Ovary (tissue), 9 donors: ENCODE data around the gene TNFRSF21. TPM values are rescaled to one million over a fixed set of nuclear protein-coding genes. Genes with fewer than 3 reads are reported as not detected.

ENCODE experiments used
- DNase-seq, 5 donors: peaks; one replicate each; pipeline ENCODE4 v3.0.0-alpha.2; 2019 to 2020
- H3K27ac ChIP-seq, 2 donors: fragments of 200-600 bp; one replicate each; pipeline versions ENCODE4 v1.5.1 to v1.8.0; 2019 to 2022
- H3K27me3 ChIP-seq: fragments of 200-600 bp; one replicate; pipeline ENCODE4 v1.8.0; 2022
- H3K36me3 ChIP-seq: fragments of 200-600 bp; sonication (generic); one replicate; pipeline ENCODE4 v1.5.1; 2019
- H3K4me1 ChIP-seq: one replicate; pipeline ENCODE4 v1.8.1; 2013; ENCODE audit warnings: mild to moderate bottlenecking, moderate library complexity; ENCODE audit not compliant: insufficient read depth
- H3K4me3 ChIP-seq: fragments of 200-600 bp; sonication (generic); one replicate; pipeline ENCODE4 v1.5.1; 2017
- H3K9me3 ChIP-seq, 2 donors: fragments of 200-600 bp in 1 of 2; sonication (generic) in 1 of 2; one replicate each; pipeline versions ENCODE4 v1.5.1 to v1.8.1; 2013 to 2019; ENCODE audit warnings: mild to moderate bottlenecking in 1 of 2, moderate library complexity in 1 of 2
- CTCF ChIP-seq, 3 donors: fragments of 450-650 bp in 2 of 3; fragments of 200-600 bp in 1 of 3; IDR thresholded peaks; one replicate each; pipeline versions ENCODE4 v1.5.1 to v1.8.0; 2016 to 2022; ENCODE audit warnings: antibody characterized with exemption in 3 of 3, mild to moderate bottlenecking in 1 of 3
- EP300 ChIP-seq: sonication (generic); formaldehyde crosslinking; IDR thresholded peaks from one replicate; pipeline ENCODE4 v1.6.1; 2017; ENCODE audit warnings: antibody characterized with exemption
- POLR2A ChIP-seq: fragments of 450-650 bp; IDR thresholded peaks from one replicate; pipeline ENCODE4 v1.6.1; 2017; ENCODE audit warnings: antibody characterized with exemption, mild to moderate bottlenecking, moderate library complexity
- WGBS, 3 donors: extraction: QIAGEN DNeasy Blood & Tissue Kit in 1 of 3; methylation state at CpG; one replicate each; pipeline versions ENCODE4 v1.1.5 to v1.1.7; 2013 to 2017; 5-methylcytosine and 5-hydroxymethylcytosine counted together
- intact Hi-C, 4 donors: fragments of 100-400 bp; cut with DNase I; formaldehyde crosslinking; loops; one replicate each; pipeline versions ENCODE4 v1.11.0 to v1.15.1; 2022 to 2023
- polyA plus RNA-seq, 2 donors: library from polyadenylated mRNA; stranded (reverse); fragments of 200-250 nt in 1 of 2; fragments of 350-450 nt in 1 of 2; fragmentation: Illumina TruSeq in 1 of 2; extraction: RNeasy Lipid Tissue Mini Kit (QIAGEN cat#74804) in 1 of 2; gene quantifications; one replicate each; pipeline ENCODE4 v1.2.3, GENCODE V29; 2013 to 2014
- total RNA-seq, 7 donors: library from RNA; depleted of rRNA in 2 of 7; stranded (reverse); fragments of >200 nt in 2 of 7; fragmentation: NEBNext Ultra II Directional in 3 of 7; extraction: Animal tissue kit (Norgen Biotek cat#: 25700) in 3 of 7; gene quantifications; one replicate each; pipeline versions ENCODE4 v1.1.0 to v1.2.4, GENCODE V29; 2016 to 2023
- donor health status: DM: no; HTN: no; CAD: no; lungs with moderate emphysema.
- donor health status: DM: no; HTN: no; CAD: no.
- donor health status: Bipolar disorder and iron deficiency.
- donor health status: DM: yes; HTN: yes; CAD: no.
- donor health status: DM: no; HTN: no; CAD: no.
- donor health status: DM: yes; HTN: yes; CAD: no.

Gene TNFRSF21
- total and polyA plus RNA-seq, 9 donors = 4.9 to 18.3 (median 13.5) TPM

DNA sequence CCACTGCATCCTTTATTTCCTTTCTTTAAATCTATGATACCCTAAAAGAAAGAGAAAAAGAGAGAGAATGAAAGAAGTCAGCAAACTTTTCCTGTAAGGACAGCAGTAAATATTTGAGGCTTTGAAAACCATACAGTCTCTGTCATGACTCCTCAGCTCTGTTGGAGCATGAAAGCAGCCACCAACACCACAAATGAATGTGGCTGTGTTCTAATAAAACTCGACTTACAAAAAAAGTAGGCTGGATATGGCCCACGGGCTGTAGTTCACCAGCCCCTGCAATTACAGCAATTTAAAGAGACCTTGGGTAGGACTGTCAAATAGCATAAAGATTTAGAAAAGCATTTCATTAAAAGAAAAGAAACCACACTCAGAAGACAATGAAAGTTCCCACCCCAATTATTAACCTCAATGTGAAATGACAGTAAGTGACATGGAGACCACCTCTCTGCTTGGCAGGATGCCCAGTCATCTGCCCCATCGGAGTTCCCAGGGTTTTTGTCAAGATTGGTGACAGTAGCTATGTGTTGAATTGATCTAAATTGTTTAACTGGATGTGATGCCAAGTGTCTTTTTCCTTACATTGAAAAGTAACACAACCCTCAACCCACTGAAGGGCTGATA, 50.9 kb downstream of the TNFRSF21 start:
- Histone ChIP-seq H3K36me3 (no peaks in the 10 kb centered on the region), H3K27ac (no peak overlapping the region), H3K9me3 (no peaks in the 10 kb centered on the region), H3K4me1 (peaks cover 1% of the 10 kb centered on the region), H3K27me3 (no peaks in the 10 kb centered on the region), H3K4me3 (no peak overlapping the region)
- TF ChIP-seq CTCF (IDR thresholded peaks at IDR 0.05) = no peak
- intact Hi-C loops = no loop called here
- 71 to 78% (median 73%) methylated on average over 3 of the region's 3 CpGs for WGBS, 3 donors
- no peak for DNase-seq

GRCh38 chr6:47256981-47257730, 52.5 kb downstream of the TNFRSF21 start:
- Histone ChIP-seq H3K27me3 (no peaks in the 10 kb centered on the region), H3K27ac (no peak overlapping the region), H3K36me3 (no peaks in the 10 kb centered on the region), H3K9me3 (no peaks in the 10 kb centered on the region), H3K4me1 (no peaks in the 10 kb centered on the region), H3K4me3 (no peak overlapping the region)
- WGBS, 3 donors = 85 to 87% (median 86%) methylated on average over 6 of the region's 6 CpGs
- no peak for DNase-seq
- intact Hi-C loops = no loop called here
- TF ChIP-seq POLR2A (no peak), CTCF (IDR thresholded peaks at IDR 0.05) (no peak), EP300 (no peak)

DNA sequence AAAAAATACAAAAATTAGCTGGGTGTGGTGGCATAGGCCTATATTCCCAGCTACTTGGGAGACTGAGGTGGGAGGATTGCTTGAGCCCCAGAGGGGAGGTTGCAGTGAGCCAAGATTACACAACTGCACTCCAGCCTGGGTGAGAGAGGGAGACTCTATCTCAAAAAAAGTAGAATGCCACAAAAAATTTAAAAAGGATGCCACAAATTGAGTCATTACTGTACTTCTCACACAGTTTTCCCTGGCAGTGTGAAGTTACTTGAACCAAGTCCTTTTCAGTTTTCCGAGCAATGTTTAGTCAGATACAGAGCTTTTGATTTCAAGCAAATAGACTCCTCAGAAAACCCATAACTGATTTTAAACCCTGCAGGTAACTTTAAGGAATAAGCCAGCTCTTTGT, 53.3 kb downstream of the TNFRSF21 start:
- Histone ChIP-seq H3K9me3 (no peaks in the 10 kb centered on the region), H3K4me3 (no peak overlapping the region), H3K4me1 (no peaks in the 10 kb centered on the region), H3K36me3 (no peaks in the 10 kb centered on the region), H3K27me3 (no peaks in the 10 kb centered on the region), H3K27ac (no peak overlapping the region)
- WGBS, 3 donors = 93 to 95% (median 94%) methylated on average over 1 of the region's 1 CpG
- no peak for DNase-seq
- intact Hi-C loops = no loop called here
- TF ChIP-seq POLR2A (no peak), CTCF (IDR thresholded peaks at IDR 0.05) (no peak), EP300 (no peak)

DNA sequence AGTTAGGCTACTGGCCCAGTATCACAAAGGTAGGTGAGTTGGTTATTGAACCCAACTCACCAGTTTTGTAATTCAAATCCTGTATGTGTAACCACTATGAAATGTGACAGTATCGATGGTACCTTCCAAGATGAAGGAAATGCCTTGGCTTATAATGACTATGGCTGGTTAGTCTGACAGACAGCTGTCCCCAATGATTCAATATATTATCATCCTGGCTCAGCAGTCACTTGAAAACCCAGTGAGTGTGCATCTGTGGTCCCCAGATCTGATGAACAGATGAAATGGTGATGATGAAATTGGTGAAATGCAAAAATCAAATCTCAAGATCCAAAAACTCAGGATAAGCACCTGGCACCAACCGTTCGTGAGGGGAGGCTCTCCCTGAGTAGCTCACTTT, 54.8 kb downstream of the TNFRSF21 start:
- H3K9me3 ChIP-seq = no peaks in the 10 kb centered on the region
- no peaks in the 10 kb centered on the region for H3K27me3 ChIP-seq
- WGBS, 3 donors = 92 to 99% (median 98%) methylated on average over 3 of the region's 3 CpGs
- intact Hi-C loops = no loop called here
- H3K27ac ChIP-seq = no peak overlapping the region
- DNase-seq = no peak
- H3K4me3 ChIP-seq = no peak overlapping the region
- no peaks in the 10 kb centered on the region for H3K36me3 ChIP-seq
- TF ChIP-seq POLR2A = no peak
- no peak for TF ChIP-seq CTCF (IDR thresholded peaks at IDR 0.05)
- TF ChIP-seq EP300 = no peak
- no peaks in the 10 kb centered on the region for H3K4me1 ChIP-seq
